Epidermal melanocyte (primary cell): ENCODE data around the gene CEP97.
"Not testable (repeated sequence)": the region's sequence is repeated elsewhere in the genome, so short reads cannot be mapped to it uniquely, and the experiment has no call there.

Source experiments
- DNase-seq: peaks from one replicate; pipeline ENCODE4 v3.0.0; 2011; ENCODE audit warnings: low spot score; ENCODE audit not compliant: insufficient read length

Gene CEP97

GRCh38 chr3:101758224-101758623 is 33.8 kb downstream of the CEP97 start:
- DNase-seq, result no peak

- no peak for DNase-seq
Observed at GRCh38 chr3:101762041-101762646, 37.7 kb downstream of the CEP97 start.

- DNase-seq, result not testable (repeated sequence)
Observed at GRCh38 chr3:101777745-101778281, 53.4 kb downstream of the CEP97 start.

GRCh38 chr3:101778385-101779046 is 54.1 kb downstream of the CEP97 start:
- no peak for DNase-seq

GRCh38 chr3:101779047-101779821 is 54.8 kb downstream of the CEP97 start, which contains the start of gene NXPE3:
Gene NXPE3, plus strand, starts transcription at chr3:101779211. Its CDS starts 6,386 bp downstream, at chr3:101785597.
- DNase-seq, result peak; percentile 60

GRCh38 chr3:101779822-101780381 is 55.5 kb downstream of the CEP97 start:
- DNase-seq, result no peak

GRCh38 chr3:101780661-101781060 is 56.2 kb downstream of the CEP97 start:
- DNase-seq, result peak; percentile 30

GRCh38 chr3:101781166-101781565 is 56.8 kb downstream of the CEP97 start:
- DNase-seq, result no peak

GRCh38 chr3:101784855-101785613 is 60.6 kb downstream of the CEP97 start:
- no peak for DNase-seq

GRCh38 chr3:101791778-101792177 is 67.4 kb downstream of the CEP97 start:
- no peak for DNase-seq

GRCh38 chr3:101796077-101796680 is 71.8 kb downstream of the CEP97 start:
- DNase-seq, result no peak

- DNase-seq, result no peak
Observed at GRCh38 chr3:101801174-101801573, 76.8 kb downstream of the CEP97 start.

GRCh38 chr3:101802179-101802578 is 77.8 kb downstream of the CEP97 start:
- no peak for DNase-seq

- peak; percentile 57 for DNase-seq
Observed at GRCh38 chr3:101803173-101803782, 78.9 kb downstream of the CEP97 start.

GRCh38 chr3:101803939-101804338 is 79.5 kb downstream of the CEP97 start:
- no peak for DNase-seq

- no peak for DNase-seq
Observed at GRCh38 chr3:101806491-101806890, 82.1 kb downstream of the CEP97 start.

- no peak for DNase-seq
Observed at GRCh38 chr3:101807888-101808287, 83.5 kb downstream of the CEP97 start.

GRCh38 chr3:101809178-101810021 is 85.0 kb downstream of the CEP97 start:
- peak; percentile 33 for DNase-seq

- DNase-seq, result no peak
Observed at GRCh38 chr3:101810022-101810418, 85.6 kb downstream of the CEP97 start.
